ENCODE results near the gene PAFAH2.

The PAFAH2 gene

DNA sequence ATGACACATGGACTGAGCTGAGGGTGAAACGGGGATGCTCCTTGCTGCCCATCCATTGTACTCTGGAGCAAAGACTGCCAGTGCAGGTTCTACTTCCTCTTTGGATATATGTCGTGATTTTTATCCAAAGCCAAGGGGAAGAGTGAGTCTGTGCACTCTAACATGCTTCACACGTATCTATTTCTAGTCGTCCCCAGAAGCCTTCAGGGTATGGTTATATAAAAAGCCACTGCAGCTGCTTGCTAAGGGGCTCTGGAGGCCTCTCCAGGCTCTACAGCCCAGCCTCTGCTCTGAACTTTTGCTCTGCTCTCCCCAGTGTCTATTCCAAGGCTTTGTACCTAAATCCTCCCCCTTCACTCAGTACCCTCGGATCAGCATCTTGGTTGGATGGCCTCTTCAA, 20.1 kb downstream of the PAFAH2 start:
- no peak overlapping the region for H3K27ac ChIP-seq
- TF ChIP-seq, protein P1, sequence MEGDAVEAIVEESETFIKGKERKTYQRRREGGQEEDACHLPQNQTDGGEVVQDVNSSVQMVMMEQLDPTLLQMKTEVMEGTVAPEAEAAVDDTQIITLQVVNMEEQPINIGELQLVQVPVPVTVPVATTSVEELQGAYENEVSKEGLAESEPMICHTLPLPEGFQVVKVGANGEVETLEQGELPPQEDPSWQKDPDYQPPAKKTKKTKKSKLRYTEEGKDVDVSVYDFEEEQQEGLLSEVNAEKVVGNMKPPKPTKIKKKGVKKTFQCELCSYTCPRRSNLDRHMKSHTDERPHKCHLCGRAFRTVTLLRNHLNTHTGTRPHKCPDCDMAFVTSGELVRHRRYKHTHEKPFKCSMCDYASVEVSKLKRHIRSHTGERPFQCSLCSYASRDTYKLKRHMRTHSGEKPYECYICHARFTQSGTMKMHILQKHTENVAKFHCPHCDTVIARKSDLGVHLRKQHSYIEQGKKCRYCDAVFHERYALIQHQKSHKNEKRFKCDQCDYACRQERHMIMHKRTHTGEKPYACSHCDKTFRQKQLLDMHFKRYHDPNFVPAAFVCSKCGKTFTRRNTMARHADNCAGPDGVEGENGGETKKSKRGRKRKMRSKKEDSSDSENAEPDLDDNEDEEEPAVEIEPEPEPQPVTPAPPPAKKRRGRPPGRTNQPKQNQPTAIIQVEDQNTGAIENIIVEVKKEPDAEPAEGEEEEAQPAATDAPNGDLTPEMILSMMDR (conservative IDR thresholded peaks at IDR 0.05): no peak
- TF ChIP-seq ZFX (IDR thresholded peaks at IDR 0.05): no peak

DNA sequence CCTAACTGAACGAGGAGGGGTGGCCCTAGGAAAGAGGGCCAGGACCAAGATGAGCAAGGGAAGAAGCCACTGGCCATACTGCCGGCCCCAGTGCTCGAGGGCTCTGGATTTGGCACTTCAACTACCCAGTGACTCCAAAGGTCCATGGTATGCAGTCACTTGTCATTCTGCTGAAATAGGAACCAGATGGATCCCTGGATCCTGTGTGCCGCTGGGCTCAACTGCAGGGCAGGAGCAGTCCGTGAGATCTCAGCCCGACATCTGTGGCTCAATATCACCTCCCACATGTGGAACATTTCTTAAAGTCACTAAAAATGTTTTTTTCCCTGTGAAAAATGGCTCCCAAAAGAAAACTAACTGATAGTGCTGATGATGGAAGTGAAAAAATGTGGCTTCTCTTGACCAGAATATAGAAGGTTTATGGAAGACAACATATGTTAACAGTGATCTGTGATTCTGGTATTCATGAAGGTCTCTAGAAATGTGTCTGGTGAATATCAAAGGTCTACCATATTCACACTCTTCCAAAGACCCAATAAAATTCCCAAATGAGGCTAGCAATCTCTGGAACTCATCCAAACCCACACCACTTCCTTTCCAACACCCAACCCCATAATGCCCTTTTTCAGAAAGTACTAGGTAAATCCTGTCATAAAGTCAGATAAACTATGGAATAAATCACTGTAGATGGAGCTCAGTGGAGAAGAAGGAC, 24.1 kb downstream of the PAFAH2 start:
- no peak overlapping the region for H3K27ac ChIP-seq
- TF ChIP-seq ZFX (IDR thresholded peaks at IDR 0.05): no peak
- TF ChIP-seq, protein P1 (conservative IDR thresholded peaks at IDR 0.05): no peak

DNA sequence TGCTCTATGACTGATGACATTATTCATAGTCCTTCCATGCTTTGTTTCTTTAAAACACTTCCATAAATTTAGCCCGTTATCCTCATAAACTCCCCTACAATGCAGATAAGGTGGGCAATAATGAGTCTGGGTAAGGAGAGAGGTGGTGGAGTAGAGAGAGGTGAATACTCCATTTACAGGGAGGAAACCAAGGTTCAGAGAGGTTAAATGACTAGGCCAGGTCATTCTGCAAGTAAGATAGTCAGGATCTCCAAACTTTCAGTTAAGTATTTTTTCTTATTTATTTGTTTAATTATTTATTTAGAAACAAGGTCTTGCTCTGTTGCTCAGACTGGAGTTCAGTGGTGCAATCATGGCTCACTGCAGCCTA, 26.1 kb downstream of the PAFAH2 start:
- no peak overlapping the region for H3K27ac ChIP-seq
- no peak for TF ChIP-seq ZFX (IDR thresholded peaks at IDR 0.05)
- TF ChIP-seq, protein P1 (conservative IDR thresholded peaks at IDR 0.05): no peak

DNA sequence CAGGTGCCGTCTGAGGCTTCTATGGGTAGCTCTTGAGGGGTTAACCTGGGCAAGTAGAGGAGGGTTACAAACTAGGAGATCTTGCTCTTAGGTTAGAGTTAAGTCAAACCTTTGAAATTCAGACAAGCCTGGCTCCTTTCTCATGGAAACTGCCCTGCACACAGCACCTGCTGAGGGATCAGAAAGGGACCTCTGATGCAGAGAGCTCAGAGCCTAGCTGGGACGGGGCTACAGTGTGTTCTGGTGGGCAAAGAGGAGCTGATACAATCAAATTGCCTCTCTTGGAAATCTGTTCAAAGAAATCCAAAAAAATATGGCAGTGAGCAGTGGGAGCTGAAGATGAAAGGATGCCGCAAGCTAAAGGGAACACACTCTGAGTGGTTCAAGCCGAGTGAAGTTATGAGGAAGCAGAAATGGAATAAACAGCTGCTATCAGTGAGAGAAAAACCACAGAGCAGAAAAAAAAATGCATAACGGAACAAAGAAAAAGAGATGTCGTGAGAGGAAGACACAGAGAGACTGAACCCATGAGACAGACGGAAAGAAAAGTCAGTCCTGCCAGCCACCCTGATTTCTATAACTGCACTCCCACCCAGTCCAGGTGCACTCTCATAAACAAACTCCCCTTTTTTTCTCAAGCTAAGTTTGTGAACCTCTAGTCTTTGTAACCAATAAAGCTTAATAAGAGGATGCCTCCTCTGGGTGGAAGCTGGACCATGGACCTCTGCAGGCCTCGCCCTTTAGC, 26.6 kb downstream of the PAFAH2 start:
- H3K27ac ChIP-seq: no peak overlapping the region
- TF ChIP-seq ZFX (IDR thresholded peaks at IDR 0.05): no peak
- TF ChIP-seq, protein P1 (conservative IDR thresholded peaks at IDR 0.05): no peak

DNA sequence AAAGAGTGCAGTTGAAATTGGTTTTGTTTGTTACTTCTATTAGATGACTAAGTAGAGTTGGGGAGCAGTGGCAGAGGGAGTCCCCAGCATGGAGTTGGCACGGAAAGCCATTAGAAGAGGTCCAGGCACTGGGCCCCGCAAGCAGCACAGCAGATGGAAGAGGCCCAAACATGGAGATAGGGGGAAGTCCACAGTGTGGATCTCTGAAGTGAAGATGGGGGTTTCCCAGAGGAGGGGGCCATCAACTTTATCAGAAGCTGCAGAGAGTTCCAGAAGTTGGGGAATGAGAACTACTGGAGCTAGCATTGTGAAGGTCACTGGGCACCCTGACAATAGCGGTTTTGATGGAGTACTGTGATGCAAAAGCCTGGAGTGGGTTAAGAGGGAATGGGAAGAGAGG, 30.6 kb downstream of the PAFAH2 start:
- no peak overlapping the region for H3K27ac ChIP-seq
- no peak for TF ChIP-seq ZFX (IDR thresholded peaks at IDR 0.05)
- TF ChIP-seq, protein P1 (conservative IDR thresholded peaks at IDR 0.05): no peak

DNA sequence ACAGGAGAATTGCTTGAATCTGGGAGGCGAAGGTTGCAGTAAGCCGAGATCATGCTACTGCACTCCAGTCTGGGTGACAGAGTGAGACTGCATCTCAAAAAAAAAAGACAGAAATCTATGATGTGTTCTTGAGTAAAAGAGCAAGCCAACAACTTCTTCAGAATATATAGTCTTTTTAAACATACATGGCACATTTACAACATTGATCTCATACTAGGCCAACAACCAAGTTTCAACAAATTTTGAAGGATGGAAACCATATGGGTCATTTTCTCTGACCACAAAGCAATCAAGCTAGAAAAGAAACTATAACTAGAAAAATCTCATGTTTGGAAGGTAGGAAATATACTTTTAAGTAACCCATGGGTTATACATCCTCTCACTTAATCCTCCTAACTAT, 38.3 kb downstream of the PAFAH2 start:
- H3K27ac ChIP-seq: no peak overlapping the region
- no peak for TF ChIP-seq ZFX (IDR thresholded peaks at IDR 0.05)
- TF ChIP-seq, protein P1 (conservative IDR thresholded peaks at IDR 0.05): no peak

DNA sequence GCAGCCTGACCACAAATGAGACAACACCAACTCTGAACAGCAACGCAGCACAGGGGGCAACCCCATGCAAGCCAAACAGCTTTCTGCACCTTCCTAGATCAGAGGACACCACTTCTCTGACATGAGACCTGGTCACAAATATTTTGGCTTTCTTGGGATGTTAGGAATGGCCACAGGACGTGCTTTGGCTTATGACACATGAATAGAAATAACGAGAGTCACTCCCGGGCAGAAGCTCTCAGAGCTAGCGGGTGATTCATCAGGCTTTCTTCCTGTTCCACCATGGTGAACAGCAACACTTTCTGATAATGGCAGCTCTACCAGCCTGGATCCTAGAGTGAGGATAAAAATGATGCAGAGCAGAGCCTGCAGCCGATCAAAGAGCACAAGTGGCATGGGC, 39.4 kb downstream of the PAFAH2 start:
- TF ChIP-seq ZFX (IDR thresholded peaks at IDR 0.05): no peak
- TF ChIP-seq, protein P1 (conservative IDR thresholded peaks at IDR 0.05): no peak
- no peak overlapping the region for H3K27ac ChIP-seq

Measured in C4-2B (cell line).